BJ (cell line): ENCODE measurements around the gene OR4C13. TPM values are rescaled to one million over a fixed set of nuclear protein-coding genes. Genes with fewer than 3 reads are reported as not detected.
A peak's percentile ranks its signal among the peaks of the same experiment; 100 is the strongest.
"Not testable (repeated sequence)": the region's sequence is repeated elsewhere in the genome, so short reads cannot be mapped to it uniquely, and the experiment has no call there.

Experiments used
- CTCF ChIA-PET: fragments of 350-600 bp; formaldehyde crosslinking; extraction: SDS; loops from one replicate; lab custom pipeline; 2021; ENCODE audit warnings: antibody characterized with exemption, inconsistent platforms; lab: Yijun Ruan, JAX
- POLR2A ChIA-PET: fragments of 300-600 bp; sonication (Branson Sonifier 250); formaldehyde crosslinking; extraction: SDS; loops from one replicate; lab custom pipeline; 2021; ENCODE audit warnings: antibody characterized with exemption; lab: Charles Lee
- DNase-seq: peaks from one replicate; pipeline ENCODE4 v3.0.0-alpha.2; 2011; ENCODE audit warnings: low read depth
- H3K27me3 ChIP-seq: 2 replicates; pipeline ENCODE4 v1.6.0; 2011; ENCODE audit warnings: low read length; ENCODE audit not compliant: control insufficient read depth, insufficient read depth
- H3K36me3 ChIP-seq: 2 replicates; pipeline ENCODE4 v1.5.1; 2011; ENCODE audit warnings: low read length; ENCODE audit not compliant: control insufficient read depth, insufficient read depth
- H3K4me3 ChIP-seq: 2 replicates; pipeline ENCODE4 v1.5.1; 2011; ENCODE audit warnings: low read depth, mild to moderate bottlenecking, control low read depth, low read length
- polyA minus RNA-seq: library from RNA; depleted of rRNA, polyadenylated mRNA; stranded (reverse); fragments of >200 nt; gene quantifications from 2 replicates; pipeline ENCODE4 v1.2.3, GENCODE V29; 2011; rRNA and poly(A)+ RNA removed
- polyA plus RNA-seq: library from polyadenylated mRNA; depleted of rRNA; stranded (reverse); fragments of >200 nt; gene quantifications from 2 replicates; pipeline ENCODE4 v1.2.3, GENCODE V29; 2011; rRNA removed
- TF ChIP-seq, protein P1 (sequence below): IDR thresholded peaks from 2 replicates; pipeline ENCODE4 v1.5.1; 2011; ENCODE audit warnings: low read depth, mild to moderate bottlenecking, control low read depth, inconsistent platforms, low read length, moderate library complexity; ENCODE audit not compliant: insufficient read depth

OR4C13 gene
- polyA plus RNA-seq (not detected in 2 replicates), polyA minus RNA-seq (not detected in 2 replicates)

DNA sequence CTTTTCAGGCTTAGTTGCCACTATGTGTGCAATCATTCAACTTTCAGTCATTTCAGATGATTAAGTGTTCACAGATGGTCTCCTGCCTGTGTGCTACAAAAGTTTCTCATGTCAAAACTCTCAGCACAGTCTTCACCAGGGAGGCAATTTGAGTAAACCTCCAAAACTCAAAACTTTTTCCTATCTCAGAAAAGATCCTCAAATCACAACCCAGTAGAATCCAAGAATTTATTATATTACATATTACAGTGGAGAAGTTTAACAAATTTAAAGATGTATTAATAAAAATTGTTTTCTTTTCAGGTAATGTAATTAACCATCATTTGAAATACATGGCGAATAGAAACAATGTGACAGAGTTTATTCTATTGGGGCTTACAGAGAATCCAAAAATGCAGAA, at the start of gene OR4C13:
Gene OR4C13, plus strand, starts transcription at position 301 of the 400 bp plus-strand sequence. Its CDS starts 32 bp downstream, at position 333.
- Histone ChIP-seq H3K4me3 (no peak within 1 kb of the TSS), H3K27me3 (no peaks in the 10 kb centered on the region), H3K36me3 (no peaks in the 10 kb centered on the region)
- no peak for DNase-seq
- POLR2A ChIA-PET: no interaction called here
- CTCF ChIA-PET: no interaction called here
- TF ChIP-seq, protein P1, sequence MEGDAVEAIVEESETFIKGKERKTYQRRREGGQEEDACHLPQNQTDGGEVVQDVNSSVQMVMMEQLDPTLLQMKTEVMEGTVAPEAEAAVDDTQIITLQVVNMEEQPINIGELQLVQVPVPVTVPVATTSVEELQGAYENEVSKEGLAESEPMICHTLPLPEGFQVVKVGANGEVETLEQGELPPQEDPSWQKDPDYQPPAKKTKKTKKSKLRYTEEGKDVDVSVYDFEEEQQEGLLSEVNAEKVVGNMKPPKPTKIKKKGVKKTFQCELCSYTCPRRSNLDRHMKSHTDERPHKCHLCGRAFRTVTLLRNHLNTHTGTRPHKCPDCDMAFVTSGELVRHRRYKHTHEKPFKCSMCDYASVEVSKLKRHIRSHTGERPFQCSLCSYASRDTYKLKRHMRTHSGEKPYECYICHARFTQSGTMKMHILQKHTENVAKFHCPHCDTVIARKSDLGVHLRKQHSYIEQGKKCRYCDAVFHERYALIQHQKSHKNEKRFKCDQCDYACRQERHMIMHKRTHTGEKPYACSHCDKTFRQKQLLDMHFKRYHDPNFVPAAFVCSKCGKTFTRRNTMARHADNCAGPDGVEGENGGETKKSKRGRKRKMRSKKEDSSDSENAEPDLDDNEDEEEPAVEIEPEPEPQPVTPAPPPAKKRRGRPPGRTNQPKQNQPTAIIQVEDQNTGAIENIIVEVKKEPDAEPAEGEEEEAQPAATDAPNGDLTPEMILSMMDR: no peak

DNA sequence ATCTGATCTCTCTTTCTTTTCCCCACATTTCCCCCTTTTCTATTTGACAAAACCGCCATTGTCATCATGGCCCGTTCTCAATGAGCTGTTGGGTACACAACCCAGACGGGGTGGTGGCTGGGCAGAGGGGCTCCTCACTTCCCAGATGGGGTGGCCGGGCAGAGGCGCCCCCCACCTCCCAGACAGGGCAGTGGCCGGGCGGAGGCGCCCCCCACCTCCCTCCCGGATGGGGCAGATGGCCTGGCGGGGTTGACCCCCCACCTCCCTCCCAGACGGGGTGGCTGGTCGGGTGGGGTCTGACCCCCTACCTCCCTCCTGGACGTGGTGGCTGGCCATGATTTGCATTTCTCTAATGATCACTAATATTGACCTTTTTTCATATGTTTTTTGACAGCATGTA, 40.7 kb upstream of the OR4C13 start:
- H3K36me3 ChIP-seq, POLR2A ChIA-PET, H3K27me3 ChIP-seq, DNase-seq, CTCF ChIA-PET, H3K4me3 ChIP-seq: not testable (repeated sequence)

DNA sequence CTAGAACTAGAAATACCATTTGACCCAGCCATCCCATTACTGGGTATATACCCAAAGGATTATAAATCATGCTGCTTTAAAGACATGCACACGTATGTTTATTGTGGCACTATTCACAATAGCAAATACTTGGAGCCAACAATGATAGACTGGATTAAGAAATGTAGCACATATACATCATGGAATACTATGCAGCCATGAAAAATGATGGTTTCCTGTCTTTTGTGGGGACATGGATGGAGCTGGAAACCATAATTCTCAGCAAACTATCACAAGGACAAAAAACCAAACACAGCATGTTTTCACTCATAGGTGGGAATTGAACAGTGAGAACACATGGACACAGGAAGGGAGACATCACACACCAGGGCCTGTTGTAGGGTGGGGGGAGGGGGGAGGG, 3.5 kb upstream of the OR4C13 start:
- H3K36me3 ChIP-seq, POLR2A ChIA-PET, DNase-seq, H3K4me3 ChIP-seq, CTCF ChIA-PET, H3K27me3 ChIP-seq: not testable (repeated sequence)

DNA sequence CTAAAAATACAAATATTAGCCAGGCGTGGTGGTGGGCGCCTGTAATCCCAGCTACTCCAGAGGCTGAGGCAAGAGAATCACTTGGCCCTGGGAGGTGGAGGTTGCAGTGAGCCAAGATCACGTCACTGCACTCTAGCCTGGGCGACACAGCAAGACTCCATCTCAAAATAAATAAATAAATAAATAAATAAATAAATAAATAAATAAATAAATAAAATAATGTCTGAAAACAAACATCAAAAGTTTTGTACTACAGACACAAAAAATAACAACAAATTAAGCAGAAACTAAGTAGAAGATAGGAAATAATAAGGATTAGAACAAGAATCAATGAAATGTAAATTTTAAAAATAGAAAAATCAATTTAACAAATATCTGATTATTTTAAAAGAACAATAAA, 21.2 kb downstream of the OR4C13 start:
- CTCF ChIA-PET, H3K4me3 ChIP-seq, DNase-seq, H3K27me3 ChIP-seq, POLR2A ChIA-PET, H3K36me3 ChIP-seq: not testable (repeated sequence)

DNA sequence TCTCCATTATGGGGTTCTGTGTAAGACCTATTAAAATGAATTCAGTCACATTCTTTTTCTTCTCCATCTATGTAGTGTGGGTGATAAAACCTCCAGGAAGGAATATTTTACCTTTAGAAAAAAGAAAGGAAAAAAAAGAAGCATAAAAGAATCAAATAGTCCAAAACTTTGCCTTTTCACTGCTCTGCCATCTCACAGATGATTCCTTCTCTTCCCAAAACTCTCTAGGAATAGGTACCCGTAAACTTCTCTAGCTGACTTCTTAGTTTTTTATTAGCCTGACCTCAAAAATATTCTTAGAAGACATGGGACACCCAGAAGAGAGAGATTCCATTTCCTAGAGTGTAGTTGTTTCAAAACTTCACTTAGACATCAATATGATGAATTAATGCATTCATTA, 30.2 kb downstream of the OR4C13 start, which contains the start of gene OR4C12:
Gene OR4C12, minus strand, starts transcription at position 101 of the 400 bp plus-strand sequence. Its CDS starts 34 bp downstream, at position 67.
- H3K4me3 ChIP-seq, POLR2A ChIA-PET, DNase-seq, H3K36me3 ChIP-seq, H3K27me3 ChIP-seq, CTCF ChIA-PET: not testable (repeated sequence)

DNA sequence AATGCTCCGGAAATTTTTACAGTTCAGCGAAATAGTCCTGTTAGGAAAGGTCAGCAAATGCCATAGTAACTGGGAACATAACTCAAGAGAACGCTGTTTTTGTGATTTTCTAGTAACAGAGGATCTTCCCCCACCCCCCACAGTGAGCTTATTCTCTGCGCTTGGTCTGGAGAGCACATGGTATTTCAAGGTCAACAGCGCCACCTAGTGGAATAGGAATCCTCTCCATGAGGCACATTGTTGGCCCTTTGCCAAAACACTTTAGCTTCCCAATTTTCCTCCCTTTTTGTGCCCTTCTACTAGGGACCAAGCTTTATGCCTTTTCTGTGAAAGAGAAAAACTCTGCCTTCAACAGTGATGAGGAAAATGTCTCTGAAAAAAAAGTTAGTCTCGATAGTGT, 43.4 kb downstream of the OR4C13 start:
- no peaks in the 10 kb centered on the region for H3K36me3 ChIP-seq
- DNase-seq: no peak
- H3K27me3 ChIP-seq: no peaks in the 10 kb centered on the region
- ChIA-PET POLR2A (no interaction called here), CTCF (no interaction called here)
- TF ChIP-seq, protein P1: peak; percentile 46
- H3K4me3 ChIP-seq: no peak overlapping the region

Other genes with a start within 250 kb of the OR4C13 start
- gene OR4C12, start 30.1 kb downstream of the OR4C13 start, polyA plus RNA-seq: not detected in 2 replicates
- gene OR4C45, start 80.5 kb downstream of the OR4C13 start, polyA plus RNA-seq: not detected in 2 replicates